ENCODE data around the gene SKOR1. TPM values are rescaled to one million over a fixed set of nuclear protein-coding genes. Genes with fewer than 3 reads are reported as not detected.

Gene SKOR1
- total RNA-seq, 2 donors from 2014 or later: 0.12 TPM; not detected in 1

- no peaks in the 10 kb centered on the region for H3K9me3 ChIP-seq
- no peaks in the 10 kb centered on the region for H3K27me3 ChIP-seq
- no peak for DNase-seq (ENCODE audit: low spot score)
- no peak overlapping the region for H3K4me3 ChIP-seq
- no peak overlapping the region for H3K27ac ChIP-seq
- no peak for TF ChIP-seq CTCF (IDR thresholded peaks at IDR 0.05)
- no peaks in the 10 kb centered on the region for H3K36me3 ChIP-seq
- H3K4me1 ChIP-seq: peaks cover 0 to 4% of the 10 kb centered on the region in 2 donors
Observed at GRCh38 chr15:67805008-67805665, 20.2 kb upstream of the SKOR1 start.

GRCh38 chr15:67805666-67806516, 19.4 kb upstream of the SKOR1 start:
- DNase-seq (ENCODE audit: low spot score): no peak
- no peaks in the 10 kb centered on the region for H3K27me3 ChIP-seq
- no peaks in the 10 kb centered on the region for H3K36me3 ChIP-seq
- no peaks in the 10 kb centered on the region for H3K9me3 ChIP-seq
- peaks cover 0 to 4% of the 10 kb centered on the region in 2 donors for H3K4me1 ChIP-seq
- no peak overlapping the region for H3K27ac ChIP-seq
- no peak overlapping the region for H3K4me3 ChIP-seq
- TF ChIP-seq CTCF (IDR thresholded peaks at IDR 0.05): no peak

GRCh38 chr15:67806536-67806935, 18.8 kb upstream of the SKOR1 start:
- Histone ChIP-seq H3K27ac (no peak overlapping the region), H3K4me3 (no peak overlapping the region), H3K27me3 (no peaks in the 10 kb centered on the region), H3K36me3 (no peaks in the 10 kb centered on the region), H3K9me3 (no peaks in the 10 kb centered on the region), H3K4me1 (peaks cover 0 to 4% of the 10 kb centered on the region in 2 donors)
- TF ChIP-seq CTCF (IDR thresholded peaks at IDR 0.05): no peak
- DNase-seq (ENCODE audit: low spot score): no peak

GRCh38 chr15:67807141-67807540, 18.2 kb upstream of the SKOR1 start:
- no peak for DNase-seq (ENCODE audit: low spot score)
- H3K36me3 ChIP-seq: no peaks in the 10 kb centered on the region
- H3K9me3 ChIP-seq: no peaks in the 10 kb centered on the region
- peaks cover 0 to 4% of the 10 kb centered on the region in 2 donors for H3K4me1 ChIP-seq
- H3K4me3 ChIP-seq: no peak overlapping the region
- TF ChIP-seq CTCF (IDR thresholded peaks at IDR 0.05): no peak
- no peaks in the 10 kb centered on the region for H3K27me3 ChIP-seq
- no peak overlapping the region for H3K27ac ChIP-seq

- Histone ChIP-seq H3K27ac (no peak overlapping the region), H3K4me3 (no peak overlapping the region), H3K36me3 (no peaks in the 10 kb centered on the region), H3K27me3 (no peaks in the 10 kb centered on the region), H3K9me3 (no peaks in the 10 kb centered on the region), H3K4me1 (peaks cover 0 to 4% of the 10 kb centered on the region in 2 donors)
- DNase-seq (ENCODE audit: low spot score): no peak
- TF ChIP-seq CTCF (IDR thresholded peaks at IDR 0.05): no peak
Observed at GRCh38 chr15:67807836-67808235, 17.5 kb upstream of the SKOR1 start.

Data from right atrium auricular region (tissue), 2 donors.